ENCODE data around the gene TMEM164. TPM values are rescaled to one million over a fixed set of nuclear protein-coding genes. Genes with fewer than 3 reads are reported as not detected.

Gene TMEM164
- polyA plus RNA-seq, 3 donors: 38.7 to 40.1 (median 38.9) TPM

- no peak for DNase-seq
Measured at GRCh38 chrX:110000847-110001713, 1.8 kb upstream of the TMEM164 start.

DNA sequence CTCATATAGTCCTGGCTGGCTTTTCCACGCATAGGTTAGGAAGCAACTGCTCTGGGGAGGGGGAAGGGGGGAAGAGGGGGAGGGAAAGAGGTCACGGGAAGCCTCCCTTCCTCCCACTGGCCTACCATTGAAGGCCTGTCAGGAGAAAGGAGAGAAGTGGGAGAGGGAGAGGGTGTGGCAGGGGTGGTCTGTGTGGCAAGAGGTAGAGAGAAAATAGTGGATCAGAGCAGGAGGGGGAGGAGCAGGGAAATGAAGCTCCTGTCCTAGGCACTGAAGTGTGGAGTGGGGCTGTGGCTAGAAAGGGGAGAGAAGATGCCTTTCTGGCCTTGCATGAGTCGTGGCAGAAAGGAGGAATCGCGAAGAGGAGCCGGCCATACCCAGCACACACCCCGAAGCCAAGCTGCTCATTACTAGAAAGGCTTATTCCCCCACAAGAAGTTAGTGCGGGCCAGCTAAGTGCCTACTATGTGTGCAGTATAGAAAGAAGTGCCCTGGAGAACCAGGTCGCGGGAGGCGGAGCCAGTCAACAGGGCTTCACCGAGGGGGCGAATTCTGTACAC is 1.1 kb upstream of the TMEM164 start:
- DNase-seq: no peak

DNA sequence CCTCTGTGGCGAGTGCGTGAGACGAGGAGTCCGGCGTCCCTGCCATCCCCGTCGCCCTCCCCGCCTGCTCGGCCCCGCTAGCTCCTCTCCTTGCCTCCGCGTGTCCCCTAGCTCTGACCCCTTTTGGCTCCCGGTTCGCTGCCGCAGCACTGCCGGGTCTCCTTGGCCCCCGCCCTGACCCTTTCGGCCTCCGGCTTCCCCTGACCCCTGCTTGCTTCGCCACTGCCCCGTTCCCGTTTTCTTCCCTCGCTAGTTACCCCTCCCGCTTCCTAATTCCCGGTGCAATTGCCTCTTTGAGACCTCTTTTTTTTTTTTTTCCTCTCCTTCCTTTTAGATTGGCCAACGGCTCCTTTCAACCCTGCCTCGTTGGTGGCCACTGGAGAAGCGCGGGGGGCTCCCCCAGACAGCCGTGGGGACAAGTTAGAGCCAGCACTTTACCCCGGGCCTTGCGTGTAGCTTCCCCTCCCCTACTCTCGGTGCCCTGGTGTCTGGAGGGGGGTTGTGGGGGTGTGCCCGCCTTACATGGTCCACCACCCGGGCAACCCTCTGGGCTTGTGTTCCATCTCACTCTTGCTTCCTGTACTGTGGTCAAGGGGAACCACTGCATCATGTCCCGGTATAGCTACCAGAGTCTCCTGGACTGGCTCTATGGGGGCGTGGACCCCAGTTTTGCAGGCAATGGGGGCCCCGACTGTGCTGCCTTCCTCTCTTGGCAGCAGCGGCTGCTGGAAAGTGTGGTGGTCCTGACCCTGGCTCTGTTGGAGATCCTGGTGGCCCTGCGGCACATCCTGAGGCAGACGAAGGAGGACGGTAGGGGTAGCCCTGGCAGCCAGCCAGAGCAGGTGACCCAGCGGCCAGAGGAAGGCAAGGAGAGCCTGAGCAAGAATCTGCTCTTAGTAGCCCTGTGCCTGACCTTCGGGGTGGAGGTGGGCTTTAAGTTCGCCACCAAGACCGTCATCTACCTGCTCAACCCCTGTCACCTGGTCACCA is 548 bp downstream of the TMEM164 start:
- no peak for DNase-seq

GRCh38 chrX:110004215-110004614 is 1.3 kb downstream of the TMEM164 start:
- peak; percentile 41 for DNase-seq

GRCh38 chrX:110004731-110005369 is 1.9 kb downstream of the TMEM164 start:
- no peak for DNase-seq

DNA sequence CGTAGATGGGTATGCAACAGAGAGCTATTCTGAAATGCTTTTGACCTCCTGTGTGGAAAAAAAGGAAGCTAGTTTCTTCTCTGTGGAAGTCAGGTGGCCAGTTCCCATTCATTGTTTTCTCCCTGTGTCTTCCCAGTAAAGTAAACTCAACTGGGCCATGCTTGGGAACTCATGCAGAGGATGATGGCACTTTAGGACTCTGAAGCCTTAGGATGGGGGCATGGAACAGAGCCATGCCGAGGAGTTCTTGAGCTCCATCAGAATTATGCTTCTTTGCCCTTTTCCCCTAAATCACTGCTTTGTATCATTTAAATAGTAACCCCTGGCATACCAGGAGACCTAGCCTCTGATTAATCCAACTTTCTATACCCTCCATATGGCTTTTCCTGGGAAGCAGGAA is 3.2 kb downstream of the TMEM164 start:
- DNase-seq: no peak

DNA sequence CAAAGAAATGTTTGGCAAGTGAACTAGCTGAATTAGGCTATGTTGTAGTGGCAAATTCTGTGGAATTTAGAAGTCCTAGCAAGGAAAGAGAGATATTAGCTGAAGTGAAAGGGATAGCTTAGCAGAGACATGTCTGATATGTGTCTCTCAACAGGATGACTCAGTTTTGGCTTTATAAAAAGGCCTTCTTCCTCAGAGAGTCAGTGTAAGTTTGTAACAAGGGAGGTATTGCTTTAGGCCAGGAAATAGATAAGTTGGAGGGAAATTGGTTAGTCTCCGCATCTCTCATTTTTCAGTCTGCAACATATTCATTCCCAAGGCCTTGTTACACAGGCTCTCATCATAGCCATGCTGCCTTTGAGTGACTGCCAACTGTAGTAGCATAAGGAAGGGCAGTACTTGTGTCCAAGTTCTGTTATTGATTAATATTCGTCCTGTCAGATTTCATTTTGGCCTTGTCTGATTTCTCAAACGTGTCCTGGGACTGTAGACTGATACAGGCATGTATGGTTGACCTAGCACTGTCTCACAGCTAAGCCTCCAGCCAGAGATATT is 4.0 kb downstream of the TMEM164 start:
- DNase-seq: no peak

- DNase-seq: no peak
Measured at GRCh38 chrX:110008011-110008635, 5.2 kb downstream of the TMEM164 start.

DNA sequence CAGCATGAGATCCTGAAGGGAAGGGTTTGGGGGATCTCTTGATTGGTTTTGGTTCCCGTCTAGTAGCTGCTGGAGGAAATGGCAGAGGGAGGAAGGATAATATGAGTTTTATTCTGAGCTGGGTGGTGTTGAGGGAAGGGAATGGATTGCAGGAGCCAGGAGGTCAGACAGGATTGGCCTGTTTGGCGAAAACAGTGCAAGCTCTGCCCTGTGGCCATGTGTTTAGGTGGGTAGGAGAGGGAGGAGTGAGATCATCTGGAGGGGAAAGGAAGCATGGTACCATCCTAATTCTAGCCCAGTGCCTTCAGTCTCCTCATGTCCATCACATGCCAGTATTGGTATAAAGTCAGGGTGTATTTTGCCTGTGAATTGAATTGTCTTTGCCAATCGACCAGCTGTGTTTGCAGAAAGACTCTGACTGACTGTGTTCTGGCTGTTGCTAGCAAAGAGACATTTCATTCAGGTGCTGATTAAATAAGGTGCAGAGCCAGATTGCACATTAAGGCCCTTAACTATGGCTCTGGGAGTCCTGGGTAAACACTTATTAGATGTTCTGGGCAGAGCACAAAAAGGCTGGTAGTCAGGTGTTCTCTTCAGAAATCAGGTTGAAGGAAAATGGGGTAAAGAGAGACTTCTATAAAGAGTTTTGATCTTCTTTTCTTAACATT is 10.0 kb downstream of the TMEM164 start:
- no peak for DNase-seq

DNA sequence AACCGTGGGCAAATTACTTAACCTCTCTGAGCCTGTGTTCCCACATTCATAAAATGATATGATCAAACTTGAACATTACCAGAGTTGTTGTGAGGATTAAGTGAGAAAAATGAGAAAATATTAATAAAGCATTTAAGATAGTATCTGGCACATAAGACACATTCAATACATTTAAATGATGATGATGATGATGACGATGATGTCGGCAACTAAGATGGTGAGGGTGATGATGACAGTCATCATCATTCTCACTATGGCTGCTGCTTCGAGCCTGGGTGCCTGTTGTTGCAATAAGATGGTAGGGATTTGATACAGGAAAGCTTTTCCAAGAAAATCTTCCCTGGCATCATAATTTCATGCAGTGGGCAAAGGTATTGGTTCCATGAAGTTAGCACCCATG is 11.1 kb downstream of the TMEM164 start:
- DNase-seq: no peak

- no peak for DNase-seq
Measured at GRCh38 chrX:110015032-110015431, 12.1 kb downstream of the TMEM164 start.

GRCh38 chrX:110015915-110016314 is 13.0 kb downstream of the TMEM164 start:
- no peak for DNase-seq

DNA sequence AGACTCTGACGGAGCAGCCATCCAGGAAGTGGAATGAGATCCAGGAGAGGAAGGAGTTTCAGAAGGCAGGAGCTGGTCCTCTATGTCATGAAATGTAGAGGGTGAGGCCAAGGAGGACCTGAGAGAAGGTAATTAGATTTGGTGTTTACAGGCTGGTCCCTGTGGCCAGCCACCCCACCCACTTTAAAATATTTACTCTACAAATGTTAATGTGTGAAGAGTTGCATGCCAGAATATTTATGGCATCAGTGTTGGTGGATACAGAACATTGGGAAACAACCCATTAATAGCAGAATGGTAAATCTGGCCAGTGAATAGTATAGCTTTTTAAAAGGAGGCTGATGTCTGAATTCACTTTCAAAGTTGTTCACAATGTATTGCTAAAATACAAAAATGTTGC is 17.6 kb downstream of the TMEM164 start:
- DNase-seq: no peak

GRCh38 chrX:110021258-110022022 is 18.5 kb downstream of the TMEM164 start:
- DNase-seq: no peak

GRCh38 chrX:110022599-110023448 is 19.9 kb downstream of the TMEM164 start:
- no peak for DNase-seq

GRCh38 chrX:110025395-110025794 is 22.5 kb downstream of the TMEM164 start:
- DNase-seq: no peak

DNA sequence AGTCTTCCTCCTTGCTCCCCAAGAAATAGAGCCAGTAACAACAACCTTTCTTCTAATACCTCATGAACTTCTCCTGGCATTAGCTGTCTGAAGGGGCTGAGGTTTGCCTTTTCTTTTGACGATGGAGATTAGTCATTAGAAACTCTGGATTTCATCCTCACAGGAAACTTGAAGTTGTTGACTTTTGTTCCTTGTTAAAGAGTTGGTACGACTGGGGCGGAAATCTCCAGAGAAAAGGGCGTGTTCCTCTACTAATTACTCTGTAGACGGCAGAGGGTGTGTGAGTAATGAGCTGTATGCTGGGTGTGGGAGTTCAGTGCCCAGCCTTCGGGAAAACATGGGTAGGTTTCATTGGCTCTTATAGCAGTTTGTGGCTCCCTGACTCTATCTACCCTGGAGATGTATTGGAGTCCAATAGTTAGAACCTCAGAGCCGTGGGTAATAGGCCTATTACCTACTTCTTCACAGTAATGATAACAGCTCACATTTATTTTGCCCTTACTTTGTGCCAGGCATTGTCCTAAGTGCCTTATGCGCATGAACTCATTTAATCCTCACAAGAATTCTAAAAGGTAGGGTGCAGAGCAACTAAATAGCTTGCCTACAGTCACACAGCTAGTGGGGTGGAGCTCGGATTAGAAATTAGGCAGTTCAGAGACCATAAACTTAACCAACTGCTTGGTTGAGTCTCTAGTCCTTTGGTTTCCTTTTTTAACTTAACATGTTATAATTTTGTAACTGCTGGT is 23.4 kb downstream of the TMEM164 start:
- DNase-seq: no peak
